Neural progenitor cell (in vitro differentiated cells): ENCODE data around the gene RCSD1. TPM values are rescaled to one million over a fixed set of nuclear protein-coding genes. Genes with fewer than 3 reads are reported as not detected.

Experiments used
- DNase-seq: peaks from one replicate; pipeline ENCODE4 v3.0.0-alpha.2; 2016; ENCODE audit warnings: low spot score
- H2AFZ ChIP-seq: fragments of 200-600 bp; sonication (generic); replicated peaks from 2 replicates; pipeline ENCODE4 v1.6.1; 2016; ENCODE audit warnings: antibody characterized with exemption
- H3F3A ChIP-seq: fragments of 200-600 bp; sonication (generic); 2 replicates; pipeline ENCODE4 v1.6.1; 2016; ENCODE audit warnings: antibody characterized with exemption, low read depth
- H3K27ac ChIP-seq: fragments of 200-600 bp; sonication (generic); 2 replicates; pipeline ENCODE4 v1.5.1; 2016; ENCODE audit warnings: mild to moderate bottlenecking
- H3K27me3 ChIP-seq: fragments of 200-600 bp; sonication (generic); 2 replicates; pipeline ENCODE4 v1.6.1; 2016; ENCODE audit warnings: mild to moderate bottlenecking, moderate library complexity
- H3K36me3 ChIP-seq: fragments of 200-600 bp; sonication (generic); 2 replicates; pipeline ENCODE4 v1.5.1; 2016
- H3K4me1 ChIP-seq: fragments of 200-600 bp; sonication (generic); 2 replicates; pipeline ENCODE4 v1.6.1; 2016; ENCODE audit warnings: mixed run types
- H3K4me2 ChIP-seq: fragments of 200-600 bp; sonication (generic); 2 replicates; pipeline ENCODE4 v1.6.1; 2016
- H3K4me3 ChIP-seq: fragments of 200-600 bp; sonication (generic); 2 replicates; pipeline ENCODE4 v1.5.1; 2016
- H3K79me2 ChIP-seq: fragments of 200-600 bp; sonication (generic); 2 replicates; pipeline ENCODE4 v1.6.1; 2016; ENCODE audit warnings: low read depth
- H3K9ac ChIP-seq: fragments of 200-600 bp; sonication (generic); 2 replicates; pipeline ENCODE4 v1.6.1; 2016
- H3K9me3 ChIP-seq: fragments of 200-600 bp; sonication (generic); 2 replicates; pipeline ENCODE4 v1.5.1; 2016; ENCODE audit warnings: low read depth
- H4K20me1 ChIP-seq: fragments of 200-600 bp; sonication (generic); 2 replicates; pipeline ENCODE4 v1.6.1; 2016; ENCODE audit warnings: low read depth
- H3K27ac Mint-ChIP-seq: 3 replicates; pipeline ENCODE4 v1.8.0; 2021; ENCODE audit warnings: mixed read lengths
- H3K27me3 Mint-ChIP-seq: 2 replicates; pipeline ENCODE4 v1.8.0; 2022; ENCODE audit warnings: low read depth, mild to moderate bottlenecking, inconsistent platforms, moderate library complexity, mixed read lengths; ENCODE audit not compliant: insufficient read depth
- H3K36me3 Mint-ChIP-seq: 3 replicates; pipeline ENCODE4 v1.8.0; 2021; ENCODE audit warnings: mixed read lengths
- H3K4me1 Mint-ChIP-seq: 3 replicates; pipeline ENCODE4 v1.8.0; 2021; ENCODE audit warnings: mixed read lengths
- H3K4me3 Mint-ChIP-seq: 3 replicates; pipeline ENCODE4 v1.8.0; 2021; ENCODE audit warnings: mild to moderate bottlenecking, moderate library complexity, mixed read lengths
- H3K9me3 Mint-ChIP-seq: 3 replicates; pipeline ENCODE4 v1.8.0; 2020; ENCODE audit warnings: mixed read lengths
- CTCF ChIP-seq: fragments of 200-600 bp; sonication (generic); IDR thresholded peaks from 2 replicates; pipeline ENCODE4 v1.5.1; 2017; ENCODE audit warnings: antibody characterized with exemption, mild to moderate bottlenecking
- EZH2 ChIP-seq: fragments of 200-600 bp; sonication (generic); IDR thresholded peaks from 2 replicates; pipeline ENCODE4 v1.6.1; 2017; ENCODE audit warnings: antibody characterized with exemption, mild to moderate bottlenecking, moderate library complexity
- EZH2phosphoT487 ChIP-seq: fragments of 200-600 bp; sonication (generic); IDR thresholded peaks from 2 replicates; pipeline ENCODE4 v1.6.1; 2017; ENCODE audit warnings: antibody characterized with exemption
- total RNA-seq: library from RNA; depleted of rRNA; stranded (reverse); fragments of >200 nt; gene quantifications from 2 replicates; pipeline ENCODE4 v1.2.3, GENCODE V29; 2015; ENCODE audit warnings: low replicate concordance

The RCSD1 gene
- total RNA-seq, 1 donor from 2014 or later, result 0.06 TPM

GRCh38 chr1:167614851-167615250, 15.2 kb upstream of the RCSD1 start:
- Mint-ChIP-seq H3K27me3 (peaks cover 5% of the 10 kb centered on the region), H3K4me1 (peaks cover 26% of the 10 kb centered on the region)
- H2AFZ ChIP-seq, result no peak overlapping the region

GRCh38 chr1:167616521-167616920, 13.5 kb upstream of the RCSD1 start:
- Histone ChIP-seq H3K4me1 (peaks cover 12% of the 10 kb centered on the region), H3F3A (no peaks in the 10 kb centered on the region), H2AFZ (no peak overlapping the region), H3K27me3 (no peaks in the 10 kb centered on the region), H3K9me3 (peaks cover 7% of the 10 kb centered on the region), H4K20me1 (no peaks in the 10 kb centered on the region), H3K79me2 (no peaks in the 10 kb centered on the region), H3K27ac (no peak overlapping the region), H3K4me2 (no peak overlapping the region), H3K36me3 (no peaks in the 10 kb centered on the region), H3K9ac (no peak overlapping the region), H3K4me3 (no peak overlapping the region)
- DNase-seq, result no peak
- Mint-ChIP-seq H3K4me1 (peaks cover 30% of the 10 kb centered on the region), H3K27ac (no peak overlapping the region), H3K36me3 (peaks cover 3% of the 10 kb centered on the region), H3K27me3 (peaks cover 5% of the 10 kb centered on the region), H3K9me3 (peaks cover 15% of the 10 kb centered on the region), H3K4me3 (no peak overlapping the region)
- TF ChIP-seq EZH2 (no peak), CTCF (no peak), EZH2phosphoT487 (no peak)

More at GRCh38 chr1:167614851-167615250, 15.2 kb upstream of the RCSD1 start:
- no peaks in the 10 kb centered on the region for H4K20me1 ChIP-seq
- no peaks in the 10 kb centered on the region for H3K79me2 ChIP-seq
- no peaks in the 10 kb centered on the region for H3F3A ChIP-seq
- no peak for TF ChIP-seq EZH2
- TF ChIP-seq CTCF, result no peak
- TF ChIP-seq EZH2phosphoT487, result no peak
- Mint-ChIP-seq H3K36me3 (peaks cover 3% of the 10 kb centered on the region), H3K27ac (no peak overlapping the region), H3K4me3 (no peak overlapping the region), H3K9me3 (peaks cover 15% of the 10 kb centered on the region)
- H3K4me3 ChIP-seq, result no peak overlapping the region
- peaks cover 7% of the 10 kb centered on the region for H3K9me3 ChIP-seq
- H3K36me3 ChIP-seq, result no peaks in the 10 kb centered on the region
- no peak overlapping the region for H3K27ac ChIP-seq
- H3K9ac ChIP-seq, result no peak overlapping the region
- H3K4me1 ChIP-seq, result peaks cover 12% of the 10 kb centered on the region
- DNase-seq, result no peak
- H3K4me2 ChIP-seq, result no peak overlapping the region
- no peaks in the 10 kb centered on the region for H3K27me3 ChIP-seq

GRCh38 chr1:167617153-167618147, 12.6 kb upstream of the RCSD1 start:
- H3K27ac Mint-ChIP-seq, result peak overlapping the region; percentile 25
- H3K4me1 ChIP-seq, result peaks cover 12% of the 10 kb centered on the region
- H3K4me1 Mint-ChIP-seq, result peaks cover 30% of the 10 kb centered on the region
- no peak overlapping the region for H3K9ac ChIP-seq
- no peaks in the 10 kb centered on the region for H3K36me3 ChIP-seq
- peaks cover 7% of the 10 kb centered on the region for H3K9me3 ChIP-seq
- H3F3A ChIP-seq, result no peaks in the 10 kb centered on the region
- no peak overlapping the region for H3K4me3 Mint-ChIP-seq
- no peak overlapping the region for H3K27ac ChIP-seq
- no peaks in the 10 kb centered on the region for H3K79me2 ChIP-seq
- H3K4me2 ChIP-seq, result no peak overlapping the region
- peak; percentile 25 for DNase-seq
- H4K20me1 ChIP-seq, result no peaks in the 10 kb centered on the region
- peaks cover 3% of the 10 kb centered on the region for H3K36me3 Mint-ChIP-seq
- no peak overlapping the region for H3K4me3 ChIP-seq
- peaks cover 5% of the 10 kb centered on the region for H3K27me3 Mint-ChIP-seq
- peak overlapping the region; percentile 43 for H2AFZ ChIP-seq
- H3K27me3 ChIP-seq, result no peaks in the 10 kb centered on the region
- H3K9me3 Mint-ChIP-seq, result peaks cover 15% of the 10 kb centered on the region
- TF ChIP-seq CTCF (no peak), EZH2phosphoT487 (no peak), EZH2 (no peak)
